ENCODE results near the gene KIAA1549. TPM values are rescaled to one million over a fixed set of nuclear protein-coding genes. Genes with fewer than 3 reads are reported as not detected.

KIAA1549 gene
- total RNA-seq, 1 donor from 2014 or later, result 24.4 TPM

DNA sequence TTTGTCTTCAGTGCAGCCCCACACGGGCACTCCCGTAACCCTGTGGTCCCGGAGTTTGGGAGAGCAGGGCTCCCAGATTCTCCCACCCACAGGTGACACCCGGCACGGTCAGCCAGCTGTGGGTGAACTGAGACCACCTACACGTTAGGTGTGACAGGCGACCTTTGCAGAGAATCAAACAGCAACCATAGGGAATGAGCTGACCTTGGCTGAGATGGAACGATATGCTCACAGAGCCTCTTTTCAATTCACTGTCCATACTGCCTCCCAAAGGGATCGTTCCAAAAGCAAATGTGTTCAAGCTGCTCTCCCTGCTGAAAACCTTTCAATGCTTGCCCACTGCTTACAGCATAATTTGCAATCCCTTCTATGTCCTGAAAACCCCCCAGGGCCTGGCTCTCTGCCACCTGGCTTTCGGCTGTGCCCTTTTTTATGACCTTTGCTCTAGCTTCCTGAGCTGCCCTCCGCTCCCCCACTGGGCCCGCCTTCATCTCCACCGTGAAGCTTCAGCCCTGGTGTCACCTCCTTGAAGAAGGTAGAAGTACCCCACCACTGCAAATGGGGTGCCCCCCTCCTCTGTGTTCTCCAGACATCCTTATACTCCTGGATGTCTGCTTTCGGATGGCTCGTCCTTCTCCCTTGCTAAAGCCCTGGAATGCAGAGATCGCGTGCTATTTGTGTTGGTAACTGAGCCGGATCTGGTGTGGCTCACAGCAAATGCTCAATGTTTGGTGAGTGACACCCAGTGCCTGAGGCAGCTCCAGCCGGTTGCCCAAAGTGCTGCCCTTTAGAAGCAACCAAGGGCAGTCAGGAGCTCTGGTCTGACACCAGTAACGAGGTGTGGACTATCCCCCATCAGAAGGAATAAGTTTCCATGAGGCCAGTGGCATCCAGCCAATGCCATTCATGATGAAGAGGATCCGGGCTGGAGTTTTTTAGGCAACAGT is 90.4 kb downstream of the KIAA1549 start:
- Mint-ChIP-seq H3K4me1 (ENCODE audit: unreplicated experiment) (peaks cover 49% of the 10 kb centered on the region), H3K27me3 (no peaks in the 10 kb centered on the region), H3K27ac (peak overlapping the region; percentile 20), H3K4me3 (peak overlapping the region; percentile 62), H3K36me3 (peaks cover 31% of the 10 kb centered on the region), H3K9me3 (no peaks in the 10 kb centered on the region)
- no peak for DNase-seq (ENCODE audit: extremely low spot score, unreplicated experiment)
- TF ChIP-seq, protein P1, sequence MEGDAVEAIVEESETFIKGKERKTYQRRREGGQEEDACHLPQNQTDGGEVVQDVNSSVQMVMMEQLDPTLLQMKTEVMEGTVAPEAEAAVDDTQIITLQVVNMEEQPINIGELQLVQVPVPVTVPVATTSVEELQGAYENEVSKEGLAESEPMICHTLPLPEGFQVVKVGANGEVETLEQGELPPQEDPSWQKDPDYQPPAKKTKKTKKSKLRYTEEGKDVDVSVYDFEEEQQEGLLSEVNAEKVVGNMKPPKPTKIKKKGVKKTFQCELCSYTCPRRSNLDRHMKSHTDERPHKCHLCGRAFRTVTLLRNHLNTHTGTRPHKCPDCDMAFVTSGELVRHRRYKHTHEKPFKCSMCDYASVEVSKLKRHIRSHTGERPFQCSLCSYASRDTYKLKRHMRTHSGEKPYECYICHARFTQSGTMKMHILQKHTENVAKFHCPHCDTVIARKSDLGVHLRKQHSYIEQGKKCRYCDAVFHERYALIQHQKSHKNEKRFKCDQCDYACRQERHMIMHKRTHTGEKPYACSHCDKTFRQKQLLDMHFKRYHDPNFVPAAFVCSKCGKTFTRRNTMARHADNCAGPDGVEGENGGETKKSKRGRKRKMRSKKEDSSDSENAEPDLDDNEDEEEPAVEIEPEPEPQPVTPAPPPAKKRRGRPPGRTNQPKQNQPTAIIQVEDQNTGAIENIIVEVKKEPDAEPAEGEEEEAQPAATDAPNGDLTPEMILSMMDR (conservative IDR thresholded peaks at IDR 0.05), result no peak

DNA sequence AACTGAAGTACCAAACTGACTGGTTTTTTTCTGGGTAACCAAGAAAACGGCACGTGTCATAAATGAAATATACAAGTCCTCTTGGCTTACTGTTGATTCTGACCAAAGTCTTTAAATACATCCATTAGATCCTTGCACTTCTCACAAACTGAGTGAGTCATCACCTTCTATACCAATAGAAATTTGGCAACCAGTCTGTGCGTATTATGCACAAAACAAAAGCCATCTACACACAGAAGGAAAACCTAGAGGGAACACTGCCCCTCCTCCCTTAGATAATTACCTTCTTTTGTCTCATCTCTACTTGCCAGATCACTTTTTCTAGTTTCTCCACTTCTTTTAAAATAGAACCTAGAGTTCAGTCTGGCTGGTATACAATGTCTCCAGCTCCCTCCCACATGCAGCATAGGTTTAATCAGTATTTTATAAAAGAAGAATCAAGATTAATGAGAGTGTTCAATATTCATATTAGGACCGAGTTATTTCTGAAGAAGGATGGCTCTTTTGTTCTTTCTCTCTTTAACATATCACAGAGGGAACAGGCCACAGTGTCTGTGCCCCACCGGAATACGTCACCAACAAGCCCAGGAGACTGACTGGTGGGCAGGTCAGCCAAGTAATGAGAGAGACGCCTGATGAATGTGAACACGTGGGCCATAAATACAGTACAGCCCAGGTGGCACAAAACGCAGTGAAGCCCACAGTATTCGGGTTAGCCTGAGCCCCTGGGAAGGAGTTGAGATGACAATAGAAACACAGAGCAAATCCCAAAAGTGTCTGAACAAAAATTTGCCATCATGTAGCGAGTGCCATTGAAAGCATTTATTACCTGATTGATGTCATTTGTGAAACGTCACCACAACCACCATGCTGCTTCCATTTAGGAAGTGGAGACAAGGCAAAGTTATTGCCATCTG is 91.3 kb downstream of the KIAA1549 start:
- H3K4me1 Mint-ChIP-seq (ENCODE audit: unreplicated experiment), result peaks cover 49% of the 10 kb centered on the region
- H3K27ac Mint-ChIP-seq, result peak overlapping the region; percentile 25
- H3K27me3 Mint-ChIP-seq, result no peaks in the 10 kb centered on the region
- H3K4me3 Mint-ChIP-seq, result no peak overlapping the region
- TF ChIP-seq, protein P1 (conservative IDR thresholded peaks at IDR 0.05), result no peak
- H3K9me3 Mint-ChIP-seq, result no peaks in the 10 kb centered on the region
- peaks cover 25% of the 10 kb centered on the region for H3K36me3 Mint-ChIP-seq
- no peak for DNase-seq (ENCODE audit: extremely low spot score, unreplicated experiment)

DNA sequence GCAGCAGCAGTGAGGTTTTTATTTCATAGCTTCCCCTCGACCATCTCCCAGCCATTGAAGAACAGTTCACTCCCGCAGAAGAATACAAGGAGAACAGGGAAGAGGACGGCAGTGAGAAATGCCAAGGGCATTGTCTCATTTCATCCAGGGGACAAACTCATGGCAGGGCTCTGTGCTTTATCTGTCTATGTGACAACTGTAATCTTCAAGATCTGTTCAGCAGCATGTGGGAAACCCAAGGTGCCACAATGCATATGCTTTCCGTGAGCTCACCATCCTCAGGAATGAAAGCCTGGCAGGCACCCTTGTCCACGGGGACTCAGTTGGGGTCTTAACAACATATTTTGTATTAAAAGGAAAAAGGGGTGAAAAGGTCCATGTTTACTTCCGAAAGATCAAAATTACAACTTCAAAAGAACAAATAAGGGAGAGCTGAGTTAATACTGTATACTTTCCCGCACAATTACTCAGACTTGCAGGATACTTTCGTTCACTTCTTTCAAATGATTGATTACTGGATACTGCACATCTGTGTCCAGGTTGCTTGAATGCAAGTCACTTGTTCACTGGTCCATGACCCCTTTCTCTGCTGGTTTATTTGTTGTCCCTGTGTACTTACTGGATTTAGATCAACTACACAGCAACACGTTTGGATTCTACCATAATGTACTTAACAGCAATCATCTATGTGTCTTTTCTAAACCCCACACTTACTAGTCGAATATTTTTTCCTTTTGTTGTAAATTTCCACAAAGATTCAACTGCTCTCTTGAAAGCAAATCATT is 93.1 kb downstream of the KIAA1549 start:
- Mint-ChIP-seq H3K27ac (no peak overlapping the region), H3K9me3 (no peaks in the 10 kb centered on the region), H3K4me3 (no peak overlapping the region), H3K36me3 (peaks cover 17% of the 10 kb centered on the region), H3K27me3 (no peaks in the 10 kb centered on the region), H3K4me1 (ENCODE audit: unreplicated experiment) (peaks cover 47% of the 10 kb centered on the region)
- DNase-seq (ENCODE audit: extremely low spot score, unreplicated experiment), result no peak
- TF ChIP-seq, protein P1 (conservative IDR thresholded peaks at IDR 0.05), result no peak

DNA sequence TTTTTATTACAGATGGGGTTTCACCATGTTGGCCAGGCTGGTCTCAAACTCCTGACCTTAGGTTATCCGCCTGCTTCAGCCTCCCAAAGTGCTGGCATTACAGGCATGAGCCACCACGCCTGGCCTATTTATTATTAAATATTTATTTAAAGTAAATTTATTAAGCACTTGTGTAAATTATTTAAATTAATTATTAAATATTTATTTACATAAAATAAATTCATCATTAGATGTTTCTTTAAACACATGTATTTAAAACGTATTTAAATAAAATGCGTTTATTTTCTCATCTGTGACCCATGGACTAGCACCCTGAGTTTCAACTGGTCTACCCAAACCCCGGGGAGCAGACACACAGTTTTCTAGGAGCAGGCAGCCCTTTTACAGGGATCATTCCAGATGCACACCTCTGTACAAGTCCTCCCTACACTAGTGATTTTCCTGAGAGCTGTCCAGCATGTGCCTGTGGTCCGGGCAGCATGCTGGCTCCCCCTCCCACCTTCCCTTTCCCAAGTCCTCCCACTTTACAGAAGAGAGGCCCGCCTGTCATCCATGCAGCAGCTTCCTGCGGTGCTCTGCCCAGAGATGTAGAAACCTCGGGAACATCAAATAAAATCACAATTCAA is 94.0 kb downstream of the KIAA1549 start:
- no peak overlapping the region for H3K4me3 Mint-ChIP-seq
- TF ChIP-seq, protein P1 (conservative IDR thresholded peaks at IDR 0.05), result no peak
- no peaks in the 10 kb centered on the region for H3K27me3 Mint-ChIP-seq
- no peak overlapping the region for H3K27ac Mint-ChIP-seq
- H3K4me1 Mint-ChIP-seq (ENCODE audit: unreplicated experiment), result peaks cover 41% of the 10 kb centered on the region
- H3K36me3 Mint-ChIP-seq, result peaks cover 18% of the 10 kb centered on the region
- DNase-seq (ENCODE audit: extremely low spot score, unreplicated experiment), result no peak
- H3K9me3 Mint-ChIP-seq, result no peaks in the 10 kb centered on the region

Measured in type B pancreatic cell (in vitro differentiated cells).